Gastrocnemius medialis (tissue), 4 donors: ENCODE measurements around the gene TMEM54. TPM values are rescaled to one million over a fixed set of nuclear protein-coding genes. Genes with fewer than 3 reads are reported as not detected.

ENCODE experiments used
- ATAC-seq, 2 donors: fragments of 150-250 bp; one replicate each; pipeline ENCODE4 v1.9.1; 2016
- DNase-seq, 2 donors: peaks; one replicate each; pipeline ENCODE4 v3.0.0-alpha.2; 2019
- H3K27ac ChIP-seq, 4 donors: fragments of 200-600 bp; sonication (generic); 1 replicate in 1 of 4; 2 replicates in 3 of 4; pipeline ENCODE4 v1.5.1; 2016 to 2018; ENCODE audit warnings: mild to moderate bottlenecking in 2 of 4, moderate library complexity in 1 of 4
- H3K27me3 ChIP-seq, 3 donors: fragments of 200-600 bp; sonication (generic) in 2 of 3; 1 replicate in 1 of 3; 2 replicates in 2 of 3; pipeline versions ENCODE4 v1.5.1 to v1.6.0; 2016 to 2019; ENCODE audit warnings: mild to moderate bottlenecking in 1 of 3, moderate library complexity in 1 of 3
- H3K36me3 ChIP-seq, 2 donors: fragments of 200-600 bp; sonication (generic) in 1 of 2; one replicate each; pipeline ENCODE4 v1.5.1; 2017 to 2018
- H3K4me1 ChIP-seq, 2 donors: fragments of 200-600 bp; sonication (generic) in 1 of 2; one replicate each; pipeline ENCODE4 v1.5.1; 2016 to 2017; ENCODE audit warnings: mild to moderate bottlenecking in 2 of 2
- H3K4me3 ChIP-seq, 4 donors: fragments of 200-600 bp; sonication (generic) in 3 of 4; 1 replicate in 1 of 4; 2 replicates in 3 of 4; pipeline ENCODE4 v1.5.1; 2016 to 2019; ENCODE audit warnings: mild to moderate bottlenecking in 2 of 4
- H3K9me3 ChIP-seq, 3 donors: fragments of 200-600 bp; sonication (generic) in 2 of 3; 1 replicate in 1 of 3; 2 replicates in 2 of 3; pipeline ENCODE4 v1.5.1; 2016 to 2019
- CTCF ChIP-seq, 5 experiments: fragments of 450-650 bp in 3 of 5; fragments of 200-600 bp in 2 of 5; sonication (generic) in 2 of 5; IDR thresholded peaks in 4 of 5; conservative IDR thresholded peaks in 1 of 5; 1 replicate in 4 of 5; 2 replicates in 1 of 5; pipeline ENCODE4 v1.5.1; 2016 to 2019; ENCODE audit warnings: antibody characterized with exemption in 5 of 5, mild to moderate bottlenecking in 3 of 5, moderate library complexity in 3 of 5
- POLR2A ChIP-seq, 2 donors: fragments of 450-650 bp; IDR thresholded peaks; one replicate each; pipeline ENCODE4 v1.6.1; 2017; ENCODE audit warnings: antibody characterized with exemption in 2 of 2, mild to moderate bottlenecking in 2 of 2, moderate library complexity in 2 of 2
- in situ Hi-C, 4 donors: fragments of 200-750 bp; cut with MboI; loops; one replicate each; pipeline versions ENCODE4 v1.15.0 to v1.8.0; 2017; ENCODE audit warnings: low sequenced_read_pairs in 4 of 4
- intact Hi-C: fragments of 100-400 bp; cut with DNase I; formaldehyde crosslinking; loops from one replicate; pipeline ENCODE4 v1.15.1; 2023; ENCODE audit warnings: low total_unique reads
- total RNA-seq, 4 donors: library from RNA; depleted of rRNA; stranded (reverse); fragments of >200 nt; gene quantifications; one replicate each; pipeline versions ENCODE4 v1.1.0 to v1.2.3, GENCODE V29; 2016

Gene TMEM54
- total RNA-seq, 4 donors from 2014 or later: 4.0 to 7.0 (median 4.8) TPM

GRCh38 chr1:32848354-32849063, 52.7 kb downstream of the TMEM54 start:
- H3K27me3 ChIP-seq: no peaks in the 10 kb centered on the region
- no peaks in the 10 kb centered on the region for H3K4me1 ChIP-seq
- intact Hi-C loops (no loop called here), in situ Hi-C loops (no loop called here)
- ATAC-seq (no peak), DNase-seq (no peak)
- no peak overlapping the region for H3K4me3 ChIP-seq
- H3K27ac ChIP-seq: no peak overlapping the region
- TF ChIP-seq CTCF (IDR thresholded peaks at IDR 0.05 in 4 of 5, conservative IDR thresholded peaks at IDR 0.05 in 1 of 5) (no peak), POLR2A (IDR thresholded peaks at IDR 0.05) (no peak)
- no peaks in the 10 kb centered on the region for H3K9me3 ChIP-seq
- H3K36me3 ChIP-seq: peaks cover 0 to 24% of the 10 kb centered on the region in 2 donors

Other genes starting within 250 kb of the TMEM54 start
- gene SYNC, start 198.6 kb downstream of the TMEM54 start, total RNA-seq: 100 to 1,000 TPM in 3 of 4 donors, 10 to 100 TPM in 1; 68.3 to 252 (median 158) TPM
- 10 to 100 TPM; 37.8 to 59.4 (median 55.9) TPM for gene YARS1, start 84.0 kb downstream of the TMEM54 start, total RNA-seq
- 10 to 100 TPM in 2 of 4 donors, 1 to 10 TPM in 2; 4.9 to 11.5 (median 9.9) TPM for gene S100PBP, start 83.7 kb downstream of the TMEM54 start, total RNA-seq
- 100 to 1,000 TPM in 3 of 4 donors, 10 to 100 TPM in 1; 39.6 to 274 (median 114) TPM for gene FNDC5, start 30.5 kb downstream of the TMEM54 start, total RNA-seq
- gene HPCA, start 14.9 kb downstream of the TMEM54 start, total RNA-seq: not detected
- 10 to 100 TPM; 22.7 to 34.4 (median 28.6) TPM for gene RNF19B, start 63.4 kb upstream of the TMEM54 start, total RNA-seq
- 100 to 1,000 TPM; 125 to 261 (median 152) TPM for gene AK2, start 135.5 kb upstream of the TMEM54 start, total RNA-seq
- gene AZIN2, start 179.8 kb upstream of the TMEM54 start, total RNA-seq: 1 to 10 TPM in 3 of 4 donors, under 1 TPM in 1; 0.52 to 3.1 (median 1.2) TPM